GM23338 (cell line): ENCODE results near the gene BRICD5. TPM values are rescaled to one million over a fixed set of nuclear protein-coding genes. Genes with fewer than 3 reads are reported as not detected.

ENCODE experiments used
- ATAC-seq: fragments of 200-7000 bp; cut with Tn5 transposase; 3 replicates; pipeline ENCODE4 v1.9.1; 2020
- DNase-seq: peaks from one replicate; pipeline ENCODE4 v3.0.0-alpha.2; 2015; ENCODE audit warnings: low spot score
- H2AFZ ChIP-seq: fragments of 200-600 bp; sonication (generic); 2 replicates; pipeline ENCODE4 v1.8.0; 2016; ENCODE audit warnings: antibody characterized with exemption, mild to moderate bottlenecking, moderate library complexity
- H3F3A ChIP-seq: fragments of 200-600 bp; sonication (generic); replicated peaks from 2 replicates; pipeline ENCODE4 v1.8.0; 2017; ENCODE audit warnings: antibody characterized with exemption, mixed run types, low read depth
- H3K27ac ChIP-seq: fragments of 200-600 bp; sonication (generic); 2 replicates; pipeline ENCODE4 v1.6.1; 2016; ENCODE audit warnings: low read depth
- H3K27me3 ChIP-seq: fragments of 200-600 bp; sonication (generic); 2 replicates; pipeline ENCODE4 v1.8.0; 2016; ENCODE audit warnings: mild to moderate bottlenecking, mixed run types, moderate library complexity; ENCODE audit not compliant: insufficient read depth
- H3K36me3 ChIP-seq: fragments of 200-600 bp; sonication (generic); 2 replicates; pipeline ENCODE4 v1.8.0; 2016; ENCODE audit warnings: mild to moderate bottlenecking; ENCODE audit not compliant: insufficient read depth
- H3K4me1 ChIP-seq: fragments of 200-600 bp; sonication (generic); 2 replicates; pipeline ENCODE4 v1.8.0; 2016; ENCODE audit warnings: mild to moderate bottlenecking, moderate library complexity; ENCODE audit not compliant: insufficient read depth
- H3K4me2 ChIP-seq: fragments of 200-600 bp; sonication (generic); 2 replicates; pipeline ENCODE4 v1.7.1; 2017; ENCODE audit warnings: mixed run types
- H3K4me3 ChIP-seq: fragments of 200-600 bp; sonication (generic); 2 replicates; pipeline ENCODE4 v1.6.1; 2016; ENCODE audit warnings: mixed run types
- H3K79me2 ChIP-seq: fragments of 200-600 bp; sonication (generic); replicated peaks from 2 replicates; pipeline ENCODE4 v1.8.0; 2017; ENCODE audit warnings: mild to moderate bottlenecking; ENCODE audit not compliant: insufficient read depth
- H3K9me2 ChIP-seq: fragments of 200-600 bp; sonication (generic); 2 replicates; pipeline ENCODE4 v1.8.0; 2017; ENCODE audit not compliant: insufficient read depth
- H4K20me1 ChIP-seq: fragments of 200-600 bp; sonication (generic); replicated peaks from 2 replicates; pipeline ENCODE4 v1.8.0; 2017; ENCODE audit warnings: mild to moderate bottlenecking; ENCODE audit not compliant: insufficient read depth
- H3K27ac Mint-ChIP-seq: 2 replicates; pipeline ENCODE4 v1.8.0; 2020; ENCODE audit warnings: inconsistent platforms, mild to moderate bottlenecking, moderate library complexity, mixed read lengths
- H3K27me3 Mint-ChIP-seq: 3 replicates; pipeline ENCODE4 v1.8.0; 2022; ENCODE audit warnings: low read depth, mild to moderate bottlenecking, moderate library complexity, mixed read lengths, inconsistent platforms; ENCODE audit not compliant: insufficient read depth, poor library complexity
- H3K36me3 Mint-ChIP-seq: 3 replicates; pipeline ENCODE4 v1.8.0; 2021; ENCODE audit warnings: low read depth, mild to moderate bottlenecking, inconsistent platforms, moderate library complexity, mixed read lengths
- H3K4me1 Mint-ChIP-seq: 3 replicates; pipeline ENCODE4 v1.8.0; 2020; ENCODE audit warnings: mild to moderate bottlenecking, inconsistent platforms, mixed read lengths
- H3K4me3 Mint-ChIP-seq: 3 replicates; pipeline ENCODE4 v1.8.0; 2021; ENCODE audit warnings: moderate library complexity, mild to moderate bottlenecking, inconsistent platforms, mixed read lengths
- H3K9me3 Mint-ChIP-seq: 3 replicates; pipeline ENCODE4 v1.8.0; 2020; ENCODE audit warnings: moderate library complexity, mild to moderate bottlenecking, inconsistent platforms, mixed read lengths
- CREB1 ChIP-seq: fragments of 250-450 bp; sonication (Bioruptor Pico); IDR thresholded peaks from 2 replicates; pipeline ENCODE4 v1.5.0; 2020; ENCODE audit warnings: low read depth, mild to moderate bottlenecking, moderate library complexity
- ETS1 ChIP-seq: IDR thresholded peaks from 2 replicates; pipeline ENCODE4 v1.6.1; 2016; ENCODE audit warnings: antibody characterized with exemption
- EZH2 ChIP-seq: fragments of 200-600 bp; sonication (generic); IDR thresholded peaks from one replicate; pipeline ENCODE4 v1.8.0; 2017; ENCODE audit warnings: antibody characterized with exemption, mild to moderate bottlenecking, low read depth; ENCODE audit not compliant: unreplicated experiment
- JUNB ChIP-seq: IDR thresholded peaks from one replicate; pipeline ENCODE4 v1.6.1; 2016; ENCODE audit warnings: antibody characterized with exemption; ENCODE audit not compliant: unreplicated experiment
- NANOG ChIP-seq: IDR thresholded peaks from 2 replicates; pipeline ENCODE4 v1.6.1; 2016; ENCODE audit warnings: antibody characterized with exemption, borderline replicate concordance
- POLR2AphosphoS5 ChIP-seq: IDR thresholded peaks from 2 replicates; pipeline ENCODE4 v1.6.1; 2016; ENCODE audit warnings: antibody characterized with exemption, low read depth
- STAT1 ChIP-seq: IDR thresholded peaks from one replicate; pipeline ENCODE4 v1.6.1; 2016; ENCODE audit warnings: antibody characterized with exemption; ENCODE audit not compliant: unreplicated experiment
- ZNF114 ChIP-seq: fragments of 250-450 bp; sonication (Bioruptor Pico); IDR thresholded peaks from 2 replicates; pipeline ENCODE4 v1.5.0; 2020; ENCODE audit warnings: mild to moderate bottlenecking, moderate library complexity
- ZNF331 ChIP-seq: fragments of 250-450 bp; sonication (Bioruptor Pico); IDR thresholded peaks from 2 replicates; pipeline ENCODE4 v1.5.0; 2020; ENCODE audit warnings: low read depth, mild to moderate bottlenecking, moderate library complexity
- polyA plus RNA-seq: library from polyadenylated mRNA; unstranded; fragments of >200 nt; fragmentation: Nextera tagmentation; extraction: Ambion mirVana; gene quantifications from 2 replicates; pipeline ENCODE4 v1.2.1, GENCODE V29; 2016
- total RNA-seq: library from RNA; depleted of rRNA; stranded (reverse); fragments of >200 nt; shearing (Covaris generic); gene quantifications from 2 replicates; pipeline ENCODE4 v1.2.3, GENCODE V29; 2014
- TF ChIP-seq, protein P1 (sequence below): fragments of 250-450 bp; sonication (Bioruptor Pico); IDR thresholded peaks from 2 replicates; pipeline ENCODE4 v1.5.0; 2020; ENCODE audit warnings: mild to moderate bottlenecking, moderate library complexity
- TF ChIP-seq, protein P2 (sequence below): IDR thresholded peaks from one replicate; pipeline ENCODE4 v1.6.1; 2018; ENCODE audit warnings: antibody characterized with exemption; ENCODE audit not compliant: unreplicated experiment
- TF ChIP-seq, protein P3 (sequence below), 2 experiments: fragments of 200-600 bp in 1 of 2; sonication (generic) in 1 of 2; conservative IDR thresholded peaks; 2 replicates each; pipeline versions ENCODE4 v1.5.1 to v1.6.1; 2016 to 2017; ENCODE audit warnings: antibody characterized with exemption in 2 of 2, low read depth in 2 of 2, mild to moderate bottlenecking in 2 of 2, moderate library complexity in 1 of 2

Gene BRICD5
- total and polyA plus RNA-seq, 2 experiments from 2014 or later = 5.3 to 6.3 TPM

DNA sequence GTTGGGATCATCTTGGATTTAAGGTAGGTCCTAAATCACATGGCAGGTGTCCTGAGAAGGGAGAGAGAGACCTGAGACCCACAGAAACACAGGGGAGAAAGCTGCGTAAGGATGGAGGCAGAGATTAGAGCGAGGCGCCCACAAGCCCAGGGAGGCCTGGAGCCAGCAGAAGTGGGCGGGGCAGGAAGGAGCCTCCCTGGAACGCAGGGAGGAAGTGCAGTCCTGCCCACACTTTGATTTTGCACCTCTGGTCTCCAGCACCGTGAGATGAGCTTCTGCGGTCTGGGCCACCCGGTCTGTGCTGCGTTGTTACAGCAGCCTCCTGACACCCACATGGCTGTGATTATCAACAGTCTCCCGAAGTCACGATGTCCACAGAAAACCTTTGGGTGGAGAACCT, 31.9 kb upstream of the BRICD5 start:
- H3K79me2 ChIP-seq = 0 out of 2 replicates have a peak, but pooled peaks cover 2% of the 10 kb centered on the region
- peaks cover 4% of the 10 kb centered on the region; the same call in 1 of the 2 replicates for H3K27me3 ChIP-seq
- peaks cover 13% of the 10 kb centered on the region for H3K27me3 Mint-ChIP-seq
- H3K36me3 Mint-ChIP-seq = peaks cover 46% of the 10 kb centered on the region
- H3F3A ChIP-seq = peaks cover 8% of the 10 kb centered on the region; the same call in 1 of the 2 replicates
- no peak overlapping the region for H3K27ac Mint-ChIP-seq
- no peak overlapping the region for H3K27ac ChIP-seq
- H3K4me3 ChIP-seq = no peak overlapping the region
- H3K9me3 Mint-ChIP-seq = no peaks in the 10 kb centered on the region
- no peak overlapping the region for H2AFZ ChIP-seq
- H4K20me1 ChIP-seq = no peaks in the 10 kb centered on the region; the same call in none of the 2 replicates
- H3K9me2 ChIP-seq = no peaks in the 10 kb centered on the region
- TF ChIP-seq ZNF331 (CRISPR knock-in tag) = no peak
- no peak for TF ChIP-seq EZH2
- no peak for TF ChIP-seq JUNB
- TF ChIP-seq ZNF114 = no peak
- TF ChIP-seq ETS1 = no peak
- TF ChIP-seq NANOG = no peak
- no peak for TF ChIP-seq CREB1 (CRISPR knock-in tag)
- TF ChIP-seq STAT1 = no peak
- TF ChIP-seq, protein P1, sequence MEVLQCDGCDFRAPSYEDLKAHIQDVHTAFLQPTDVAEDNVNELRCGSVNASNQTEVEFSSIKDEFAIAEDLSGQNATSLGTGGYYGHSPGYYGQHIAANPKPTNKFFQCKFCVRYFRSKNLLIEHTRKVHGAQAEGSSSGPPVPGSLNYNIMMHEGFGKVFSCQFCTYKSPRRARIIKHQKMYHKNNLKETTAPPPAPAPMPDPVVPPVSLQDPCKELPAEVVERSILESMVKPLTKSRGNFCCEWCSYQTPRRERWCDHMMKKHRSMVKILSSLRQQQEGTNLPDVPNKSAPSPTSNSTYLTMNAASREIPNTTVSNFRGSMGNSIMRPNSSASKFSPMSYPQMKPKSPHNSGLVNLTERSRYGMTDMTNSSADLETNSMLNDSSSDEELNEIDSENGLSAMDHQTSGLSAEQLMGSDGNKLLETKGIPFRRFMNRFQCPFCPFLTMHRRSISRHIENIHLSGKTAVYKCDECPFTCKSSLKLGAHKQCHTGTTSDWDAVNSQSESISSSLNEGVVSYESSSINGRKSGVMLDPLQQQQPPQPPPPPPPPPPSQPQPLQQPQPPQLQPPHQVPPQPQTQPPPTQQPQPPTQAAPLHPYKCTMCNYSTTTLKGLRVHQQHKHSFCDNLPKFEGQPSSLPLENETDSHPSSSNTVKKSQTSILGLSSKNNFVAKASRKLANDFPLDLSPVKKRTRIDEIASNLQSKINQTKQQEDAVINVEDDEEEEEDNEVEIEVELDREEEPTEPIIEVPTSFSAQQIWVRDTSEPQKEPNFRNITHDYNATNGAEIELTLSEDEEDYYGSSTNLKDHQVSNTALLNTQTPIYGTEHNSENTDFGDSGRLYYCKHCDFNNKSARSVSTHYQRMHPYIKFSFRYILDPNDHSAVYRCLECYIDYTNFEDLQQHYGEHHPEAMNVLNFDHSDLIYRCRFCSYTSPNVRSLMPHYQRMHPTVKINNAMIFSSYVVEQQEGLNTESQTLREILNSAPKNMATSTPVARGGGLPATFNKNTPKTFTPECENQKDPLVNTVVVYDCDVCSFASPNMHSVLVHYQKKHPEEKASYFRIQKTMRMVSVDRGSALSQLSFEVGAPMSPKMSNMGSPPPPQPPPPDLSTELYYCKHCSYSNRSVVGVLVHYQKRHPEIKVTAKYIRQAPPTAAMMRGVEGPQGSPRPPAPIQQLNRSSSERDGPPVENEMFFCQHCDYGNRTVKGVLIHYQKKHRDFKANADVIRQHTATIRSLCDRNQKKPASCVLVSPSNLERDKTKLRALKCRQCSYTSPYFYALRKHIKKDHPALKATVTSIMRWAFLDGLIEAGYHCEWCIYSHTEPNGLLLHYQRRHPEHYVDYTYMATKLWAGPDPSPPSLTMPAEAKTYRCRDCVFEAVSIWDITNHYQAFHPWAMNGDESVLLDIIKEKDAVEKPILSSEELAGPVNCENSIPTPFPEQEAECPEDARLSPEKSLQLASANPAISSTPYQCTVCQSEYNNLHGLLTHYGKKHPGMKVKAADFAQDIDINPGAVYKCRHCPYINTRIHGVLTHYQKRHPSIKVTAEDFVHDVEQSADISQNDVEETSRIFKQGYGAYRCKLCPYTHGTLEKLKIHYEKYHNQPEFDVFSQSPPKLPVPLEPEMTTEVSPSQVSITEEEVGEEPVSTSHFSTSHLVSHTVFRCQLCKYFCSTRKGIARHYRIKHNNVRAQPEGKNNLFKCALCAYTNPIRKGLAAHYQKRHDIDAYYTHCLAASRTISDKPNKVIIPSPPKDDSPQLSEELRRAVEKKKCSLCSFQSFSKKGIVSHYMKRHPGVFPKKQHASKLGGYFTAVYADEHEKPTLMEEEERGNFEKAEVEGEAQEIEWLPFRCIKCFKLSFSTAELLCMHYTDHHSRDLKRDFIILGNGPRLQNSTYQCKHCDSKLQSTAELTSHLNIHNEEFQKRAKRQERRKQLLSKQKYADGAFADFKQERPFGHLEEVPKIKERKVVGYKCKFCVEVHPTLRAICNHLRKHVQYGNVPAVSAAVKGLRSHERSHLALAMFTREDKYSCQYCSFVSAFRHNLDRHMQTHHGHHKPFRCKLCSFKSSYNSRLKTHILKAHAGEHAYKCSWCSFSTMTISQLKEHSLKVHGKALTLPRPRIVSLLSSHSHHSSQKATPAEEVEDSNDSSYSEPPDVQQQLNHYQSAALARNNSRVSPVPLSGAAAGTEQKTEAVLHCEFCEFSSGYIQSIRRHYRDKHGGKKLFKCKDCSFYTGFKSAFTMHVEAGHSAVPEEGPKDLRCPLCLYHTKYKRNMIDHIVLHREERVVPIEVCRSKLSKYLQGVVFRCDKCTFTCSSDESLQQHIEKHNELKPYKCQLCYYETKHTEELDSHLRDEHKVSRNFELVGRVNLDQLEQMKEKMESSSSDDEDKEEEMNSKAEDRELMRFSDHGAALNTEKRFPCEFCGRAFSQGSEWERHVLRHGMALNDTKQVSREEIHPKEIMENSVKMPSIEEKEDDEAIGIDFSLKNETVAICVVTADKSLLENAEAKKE (CRISPR knock-in tag) = no peak
- TF ChIP-seq, protein P2, sequence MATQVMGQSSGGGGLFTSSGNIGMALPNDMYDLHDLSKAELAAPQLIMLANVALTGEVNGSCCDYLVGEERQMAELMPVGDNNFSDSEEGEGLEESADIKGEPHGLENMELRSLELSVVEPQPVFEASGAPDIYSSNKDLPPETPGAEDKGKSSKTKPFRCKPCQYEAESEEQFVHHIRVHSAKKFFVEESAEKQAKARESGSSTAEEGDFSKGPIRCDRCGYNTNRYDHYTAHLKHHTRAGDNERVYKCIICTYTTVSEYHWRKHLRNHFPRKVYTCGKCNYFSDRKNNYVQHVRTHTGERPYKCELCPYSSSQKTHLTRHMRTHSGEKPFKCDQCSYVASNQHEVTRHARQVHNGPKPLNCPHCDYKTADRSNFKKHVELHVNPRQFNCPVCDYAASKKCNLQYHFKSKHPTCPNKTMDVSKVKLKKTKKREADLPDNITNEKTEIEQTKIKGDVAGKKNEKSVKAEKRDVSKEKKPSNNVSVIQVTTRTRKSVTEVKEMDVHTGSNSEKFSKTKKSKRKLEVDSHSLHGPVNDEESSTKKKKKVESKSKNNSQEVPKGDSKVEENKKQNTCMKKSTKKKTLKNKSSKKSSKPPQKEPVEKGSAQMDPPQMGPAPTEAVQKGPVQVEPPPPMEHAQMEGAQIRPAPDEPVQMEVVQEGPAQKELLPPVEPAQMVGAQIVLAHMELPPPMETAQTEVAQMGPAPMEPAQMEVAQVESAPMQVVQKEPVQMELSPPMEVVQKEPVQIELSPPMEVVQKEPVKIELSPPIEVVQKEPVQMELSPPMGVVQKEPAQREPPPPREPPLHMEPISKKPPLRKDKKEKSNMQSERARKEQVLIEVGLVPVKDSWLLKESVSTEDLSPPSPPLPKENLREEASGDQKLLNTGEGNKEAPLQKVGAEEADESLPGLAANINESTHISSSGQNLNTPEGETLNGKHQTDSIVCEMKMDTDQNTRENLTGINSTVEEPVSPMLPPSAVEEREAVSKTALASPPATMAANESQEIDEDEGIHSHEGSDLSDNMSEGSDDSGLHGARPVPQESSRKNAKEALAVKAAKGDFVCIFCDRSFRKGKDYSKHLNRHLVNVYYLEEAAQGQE = no peak
- no peak for TF ChIP-seq POLR2AphosphoS5
- TF ChIP-seq, protein P3, sequence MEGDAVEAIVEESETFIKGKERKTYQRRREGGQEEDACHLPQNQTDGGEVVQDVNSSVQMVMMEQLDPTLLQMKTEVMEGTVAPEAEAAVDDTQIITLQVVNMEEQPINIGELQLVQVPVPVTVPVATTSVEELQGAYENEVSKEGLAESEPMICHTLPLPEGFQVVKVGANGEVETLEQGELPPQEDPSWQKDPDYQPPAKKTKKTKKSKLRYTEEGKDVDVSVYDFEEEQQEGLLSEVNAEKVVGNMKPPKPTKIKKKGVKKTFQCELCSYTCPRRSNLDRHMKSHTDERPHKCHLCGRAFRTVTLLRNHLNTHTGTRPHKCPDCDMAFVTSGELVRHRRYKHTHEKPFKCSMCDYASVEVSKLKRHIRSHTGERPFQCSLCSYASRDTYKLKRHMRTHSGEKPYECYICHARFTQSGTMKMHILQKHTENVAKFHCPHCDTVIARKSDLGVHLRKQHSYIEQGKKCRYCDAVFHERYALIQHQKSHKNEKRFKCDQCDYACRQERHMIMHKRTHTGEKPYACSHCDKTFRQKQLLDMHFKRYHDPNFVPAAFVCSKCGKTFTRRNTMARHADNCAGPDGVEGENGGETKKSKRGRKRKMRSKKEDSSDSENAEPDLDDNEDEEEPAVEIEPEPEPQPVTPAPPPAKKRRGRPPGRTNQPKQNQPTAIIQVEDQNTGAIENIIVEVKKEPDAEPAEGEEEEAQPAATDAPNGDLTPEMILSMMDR (conservative IDR thresholded peaks at IDR 0.05; ENCODE audit: low read depth in 2 of 2) = no peak
- H3K4me3 Mint-ChIP-seq = no peak overlapping the region; the same call in 2 of the 3 replicates
- ATAC-seq = no peak
- no peak for DNase-seq
- H3K4me1 Mint-ChIP-seq = no peaks in the 10 kb centered on the region
- no peaks in the 10 kb centered on the region for H3K4me1 ChIP-seq
- peaks cover 4% of the 10 kb centered on the region; the same call in 1 of the 2 replicates for H3K36me3 ChIP-seq
- no peak overlapping the region for H3K4me2 ChIP-seq
